ENCODE measurements around the gene MRPL43. TPM values are rescaled to one million over a fixed set of nuclear protein-coding genes. Genes with fewer than 3 reads are reported as not detected.
A peak's percentile ranks its signal among the peaks of the same experiment; 100 is the strongest.

The MRPL43 gene
- total RNA-seq, 1 experiment from 2014 or later = 85.9 TPM

- H3K27me3 ChIP-seq = no peaks in the 10 kb centered on the region
Observed at GRCh38 chr10:100997360-100998182, 10.3 kb upstream of the MRPL43 start.

GRCh38 chr10:100996678-100997359 lies 9.5 kb upstream of the MRPL43 start:
- no peaks in the 10 kb centered on the region for H3K9me3 ChIP-seq
- peak; percentile 57 for DNase-seq
- H3K36me3 ChIP-seq = peaks cover 31% of the 10 kb centered on the region
- no peaks in the 10 kb centered on the region for H3K27me3 ChIP-seq
- peak overlapping the region; percentile 83 for H3K4me3 ChIP-seq

More at GRCh38 chr10:100997360-100998182, 10.3 kb upstream of the MRPL43 start:
- DNase-seq = peak; percentile 83
- Histone ChIP-seq H3K36me3 (peaks cover 39% of the 10 kb centered on the region), H3K9me3 (no peaks in the 10 kb centered on the region), H3K4me3 (peak overlapping the region; percentile 83)

GRCh38 chr10:100995181-100995580 lies 7.9 kb upstream of the MRPL43 start:
- Histone ChIP-seq H3K4me3 (no peak overlapping the region), H3K36me3 (peaks cover 38% of the 10 kb centered on the region), H3K9me3 (no peaks in the 10 kb centered on the region), H3K27me3 (no peaks in the 10 kb centered on the region)
- no peak for DNase-seq

- Histone ChIP-seq H3K9me3 (no peaks in the 10 kb centered on the region), H3K27me3 (no peaks in the 10 kb centered on the region), H3K36me3 (peaks cover 49% of the 10 kb centered on the region), H3K4me3 (no peak overlapping the region)
- DNase-seq = no peak
Observed at GRCh38 chr10:100993986-100994708, 6.8 kb upstream of the MRPL43 start.

GRCh38 chr10:100989088-100989487 lies 1.8 kb upstream of the MRPL43 start:
- Histone ChIP-seq H3K4me3 (no peak overlapping the region; the same call in 1 of the 2 replicates), H3K27me3 (no peaks in the 10 kb centered on the region), H3K36me3 (peaks cover 60% of the 10 kb centered on the region), H3K9me3 (no peaks in the 10 kb centered on the region)
- DNase-seq = no peak

- peaks cover 51% of the 10 kb centered on the region for H3K36me3 ChIP-seq
- no peak for DNase-seq
- H3K27me3 ChIP-seq = no peaks in the 10 kb centered on the region
- H3K4me3 ChIP-seq = peak overlapping the region; percentile 100
- no peaks in the 10 kb centered on the region for H3K9me3 ChIP-seq
Observed at GRCh38 chr10:100988166-100988565, 869 bp upstream of the MRPL43 start.

- Histone ChIP-seq H3K36me3 (peaks cover 48% of the 10 kb centered on the region), H3K4me3 (peak overlapping the region; percentile 100), H3K9me3 (no peaks in the 10 kb centered on the region), H3K27me3 (no peaks in the 10 kb centered on the region)
- no peak for DNase-seq
Observed at GRCh38 chr10:100987685-100988049, 370 bp upstream of the MRPL43 start.

GRCh38 chr10:100986623-100986951 lies 710 bp downstream of the MRPL43 start:
- H3K36me3 ChIP-seq = peaks cover 47% of the 10 kb centered on the region

GRCh38 chr10:100985336-100985735 lies 2.0 kb downstream of the MRPL43 start:
- Histone ChIP-seq H3K9me3 (no peaks in the 10 kb centered on the region), H3K36me3 (peaks cover 35% of the 10 kb centered on the region), H3K4me3 (no peak overlapping the region), H3K27me3 (no peaks in the 10 kb centered on the region)
- no peak for DNase-seq

More at GRCh38 chr10:100986623-100986951, 710 bp downstream of the MRPL43 start:
- no peaks in the 10 kb centered on the region for H3K9me3 ChIP-seq
- DNase-seq = no peak
- no peaks in the 10 kb centered on the region for H3K27me3 ChIP-seq
- peak overlapping the region; percentile 100 for H3K4me3 ChIP-seq

GRCh38 chr10:100984672-100985177 lies 2.6 kb downstream of the MRPL43 start:
- no peak for DNase-seq
- Histone ChIP-seq H3K4me3 (no peak overlapping the region), H3K36me3 (peaks cover 29% of the 10 kb centered on the region), H3K9me3 (no peaks in the 10 kb centered on the region), H3K27me3 (no peaks in the 10 kb centered on the region)

- DNase-seq = no peak
- Histone ChIP-seq H3K4me3 (no peak overlapping the region), H3K9me3 (no peaks in the 10 kb centered on the region), H3K36me3 (peaks cover 22% of the 10 kb centered on the region), H3K27me3 (no peaks in the 10 kb centered on the region)
Observed at GRCh38 chr10:100983868-100984671, 3.2 kb downstream of the MRPL43 start.

- DNase-seq = no peak
- Histone ChIP-seq H3K4me3 (no peak overlapping the region), H3K9me3 (no peaks in the 10 kb centered on the region), H3K27me3 (no peaks in the 10 kb centered on the region), H3K36me3 (peaks cover 14% of the 10 kb centered on the region)
Observed at GRCh38 chr10:100982916-100983830, 4.1 kb downstream of the MRPL43 start.

- Histone ChIP-seq H3K27me3 (no peaks in the 10 kb centered on the region), H3K36me3 (peaks cover 7% of the 10 kb centered on the region), H3K4me3 (no peak overlapping the region), H3K9me3 (no peaks in the 10 kb centered on the region)
- DNase-seq = no peak
Observed at GRCh38 chr10:100981178-100981772, 6.0 kb downstream of the MRPL43 start.

- Histone ChIP-seq H3K27me3 (no peaks in the 10 kb centered on the region), H3K36me3 (peaks cover under 1% of the 10 kb centered on the region), H3K9me3 (no peaks in the 10 kb centered on the region), H3K4me3 (no peak overlapping the region)
- DNase-seq = no peak
Observed at GRCh38 chr10:100980711-100981110, 6.6 kb downstream of the MRPL43 start.

- Histone ChIP-seq H3K27me3 (no peaks in the 10 kb centered on the region), H3K36me3 (no peaks in the 10 kb centered on the region; the same call in none of the 2 replicates), H3K4me3 (no peak overlapping the region), H3K9me3 (no peaks in the 10 kb centered on the region)
- DNase-seq = no peak
Observed at GRCh38 chr10:100980311-100980710, 7.0 kb downstream of the MRPL43 start.

Measured in MG63 (cell line).